Calu3 (cell line): ENCODE results near the gene ACVR1B. TPM values are rescaled to one million over a fixed set of nuclear protein-coding genes. Genes with fewer than 3 reads are reported as not detected.
A peak's percentile ranks its signal among the peaks of the same experiment; 100 is the strongest.

Experiments used
- BruUV-seq: library from RNA; stranded (reverse); fragments of 400-500 nt; replicated peaks from 2 replicates; lab custom pipeline; 2021; lab: Mats Ljungman, UMichigan
- CTCF ChIA-PET: fragments of 300-600 bp; sonication (Branson Sonifier 250); formaldehyde crosslinking; loops from one replicate; lab custom pipeline; 2022; ENCODE audit warnings: antibody characterized with exemption; lab: Charles Lee
- DNase-seq: peaks from one replicate; pipeline ENCODE4 v3.0.0; 2022
- H3K27ac Mint-ChIP-seq: one replicate; pipeline ENCODE4 v1.8.0; 2022; ENCODE audit warnings: mixed read lengths; ENCODE audit not compliant: unreplicated experiment
- H3K27me3 Mint-ChIP-seq: one replicate; pipeline ENCODE4 v1.8.0; 2022; ENCODE audit warnings: mixed read lengths; ENCODE audit not compliant: unreplicated experiment
- H3K36me3 Mint-ChIP-seq: one replicate; pipeline ENCODE4 v1.8.0; 2022; ENCODE audit warnings: mild to moderate bottlenecking, moderate library complexity, mixed read lengths; ENCODE audit not compliant: insufficient read depth, unreplicated experiment
- H3K4me1 Mint-ChIP-seq: one replicate; pipeline ENCODE4 v1.8.0; 2022; ENCODE audit warnings: mild to moderate bottlenecking, low read depth, mixed read lengths; ENCODE audit not compliant: unreplicated experiment
- H3K4me3 Mint-ChIP-seq: one replicate; pipeline ENCODE4 v1.8.0; 2022; ENCODE audit warnings: mild to moderate bottlenecking, low read depth, moderate library complexity, mixed read lengths; ENCODE audit not compliant: unreplicated experiment
- H3K9me3 Mint-ChIP-seq: one replicate; pipeline ENCODE4 v1.8.0; 2022; ENCODE audit warnings: low read depth, mixed read lengths; ENCODE audit not compliant: unreplicated experiment
- intact Hi-C: fragments of 100-400 bp; cut with micrococcal nuclease; formaldehyde crosslinking; loops from one replicate; pipeline ENCODE4 v1.10.0; 2022; ENCODE audit not compliant: unreplicated experiment
- total RNA-seq: library from RNA; stranded (reverse); gene quantifications from 2 replicates; pipeline ENCODE4 v1.2.3, GENCODE V29; 2022
- TF ChIP-seq, protein P1 (sequence below): fragments of 200-600 bp; IDR thresholded peaks from one replicate; pipeline ENCODE4 v1.8.0; 2022; ENCODE audit warnings: antibody characterized with exemption; ENCODE audit not compliant: unreplicated experiment

ACVR1B gene
- total RNA-seq, 1 experiment from 2014 or later, result 16.3 TPM

DNA sequence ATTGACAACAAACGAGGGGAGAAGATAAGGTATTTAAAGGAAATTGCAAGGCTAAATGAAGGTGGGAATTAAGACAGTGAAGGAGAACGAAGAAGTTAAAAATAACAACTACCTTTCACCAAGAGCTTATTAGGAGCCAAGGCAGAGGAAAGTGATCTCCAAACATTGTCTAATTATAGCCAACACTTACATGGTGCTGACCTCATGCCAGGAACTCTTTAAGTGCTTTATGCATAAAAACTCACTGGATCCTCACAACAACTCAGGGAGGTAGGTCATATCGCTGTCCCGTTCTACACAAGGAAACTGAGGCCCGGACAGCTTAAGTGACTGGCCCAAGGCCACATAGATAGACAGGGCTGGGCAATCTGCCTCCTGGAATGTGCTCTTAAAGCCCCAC, 74.8 kb downstream of the ACVR1B start:
- H3K4me1 Mint-ChIP-seq, result peaks cover 23% of the 10 kb centered on the region
- peak overlapping the region; percentile 45 for H3K27ac Mint-ChIP-seq
- peaks cover 18% of the 10 kb centered on the region for H3K36me3 Mint-ChIP-seq
- BruUV-seq, result no TSS peak
- DNase-seq, result no peak
- intact Hi-C loops, result no loop called here
- TF ChIP-seq, protein P1, sequence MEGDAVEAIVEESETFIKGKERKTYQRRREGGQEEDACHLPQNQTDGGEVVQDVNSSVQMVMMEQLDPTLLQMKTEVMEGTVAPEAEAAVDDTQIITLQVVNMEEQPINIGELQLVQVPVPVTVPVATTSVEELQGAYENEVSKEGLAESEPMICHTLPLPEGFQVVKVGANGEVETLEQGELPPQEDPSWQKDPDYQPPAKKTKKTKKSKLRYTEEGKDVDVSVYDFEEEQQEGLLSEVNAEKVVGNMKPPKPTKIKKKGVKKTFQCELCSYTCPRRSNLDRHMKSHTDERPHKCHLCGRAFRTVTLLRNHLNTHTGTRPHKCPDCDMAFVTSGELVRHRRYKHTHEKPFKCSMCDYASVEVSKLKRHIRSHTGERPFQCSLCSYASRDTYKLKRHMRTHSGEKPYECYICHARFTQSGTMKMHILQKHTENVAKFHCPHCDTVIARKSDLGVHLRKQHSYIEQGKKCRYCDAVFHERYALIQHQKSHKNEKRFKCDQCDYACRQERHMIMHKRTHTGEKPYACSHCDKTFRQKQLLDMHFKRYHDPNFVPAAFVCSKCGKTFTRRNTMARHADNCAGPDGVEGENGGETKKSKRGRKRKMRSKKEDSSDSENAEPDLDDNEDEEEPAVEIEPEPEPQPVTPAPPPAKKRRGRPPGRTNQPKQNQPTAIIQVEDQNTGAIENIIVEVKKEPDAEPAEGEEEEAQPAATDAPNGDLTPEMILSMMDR, result no peak
- no peaks in the 10 kb centered on the region for H3K27me3 Mint-ChIP-seq
- H3K4me3 Mint-ChIP-seq, result no peak overlapping the region
- CTCF ChIA-PET, result interaction anchor here (0.6 to 2.0 kb wide), 13 partner anchors 22 to 655 kb away, joined by 3 to 37 read pairs (median 7); partner anchors contain the start of genes ATG101 and NR4A1
- H3K9me3 Mint-ChIP-seq, result no peaks in the 10 kb centered on the region

DNA sequence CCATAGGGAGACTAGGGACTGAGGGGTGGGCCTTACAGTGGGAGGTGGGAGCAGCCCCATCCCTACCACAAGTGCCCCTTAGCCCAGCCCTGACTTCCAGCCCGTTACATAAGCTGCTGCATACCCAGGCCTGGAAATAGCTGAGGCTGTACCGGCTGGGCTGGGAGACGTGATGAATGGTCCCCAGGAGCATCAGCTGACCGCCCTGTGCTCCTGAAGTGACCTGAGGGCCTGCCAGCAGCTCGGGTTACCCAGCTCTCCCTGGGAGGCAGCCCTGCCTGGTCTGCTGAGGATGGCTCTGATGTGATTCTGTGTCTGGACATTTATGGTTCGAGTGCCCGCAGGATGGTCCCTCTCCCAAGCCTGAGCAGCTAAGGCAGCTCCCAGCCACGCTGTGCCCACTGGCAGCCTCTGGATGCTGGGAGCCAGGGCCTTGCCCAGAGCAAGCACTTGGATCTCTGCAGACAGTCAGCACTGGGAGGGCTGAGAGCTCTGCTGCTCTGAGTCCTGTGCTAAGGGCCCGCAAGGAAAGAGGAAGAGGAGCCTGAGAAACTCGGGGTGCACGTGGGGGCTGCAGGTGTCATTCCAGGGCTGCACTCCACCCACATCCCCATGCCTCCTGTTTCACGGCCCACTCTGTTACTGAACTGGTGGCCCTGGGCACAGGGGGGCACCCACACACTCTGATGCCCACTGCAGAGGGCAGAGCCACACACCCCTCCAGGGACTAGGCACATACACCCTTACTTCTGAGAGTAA, 75.8 kb downstream of the ACVR1B start:
- intact Hi-C loops, result no loop called here
- Mint-ChIP-seq H3K9me3 (no peaks in the 10 kb centered on the region), H3K27ac (no peak overlapping the region), H3K36me3 (peaks cover 18% of the 10 kb centered on the region), H3K4me1 (peaks cover 27% of the 10 kb centered on the region), H3K4me3 (no peak overlapping the region), H3K27me3 (no peaks in the 10 kb centered on the region)
- DNase-seq, result no peak
- no TSS peak for BruUV-seq
- TF ChIP-seq, protein P1, result no peak
- CTCF ChIA-PET, result no interaction called here

DNA sequence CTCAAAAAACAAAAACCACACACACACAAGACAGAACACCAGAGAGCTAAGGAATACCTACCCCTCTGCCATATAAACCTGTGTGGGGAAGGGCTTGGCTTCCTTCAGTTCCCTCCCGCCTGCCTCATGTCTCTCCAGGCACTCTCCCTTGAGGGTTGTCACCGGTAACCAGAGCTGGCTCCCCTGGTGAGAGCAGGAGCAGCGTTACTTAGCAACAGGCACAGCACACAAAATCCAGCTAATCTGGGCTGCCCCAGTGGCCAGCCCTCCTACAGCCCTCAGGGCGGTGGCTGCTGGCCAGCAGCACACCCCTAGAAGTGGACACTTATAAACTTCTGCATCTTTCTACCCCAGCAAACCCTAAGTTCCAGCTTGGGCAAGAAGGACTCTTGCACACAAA, 78.2 kb downstream of the ACVR1B start:
- peak; percentile 31 for DNase-seq
- CTCF ChIA-PET, result interaction anchor here (0.6 kb wide), 1 partner anchor 394 kb away, joined by 4 read pairs; no protein-coding TSS in a partner anchor
- no peak overlapping the region for H3K27ac Mint-ChIP-seq
- H3K4me3 Mint-ChIP-seq, result no peak overlapping the region
- intact Hi-C loops, result no loop called here
- H3K9me3 Mint-ChIP-seq, result no peaks in the 10 kb centered on the region
- H3K4me1 Mint-ChIP-seq, result peaks cover 28% of the 10 kb centered on the region
- no peaks in the 10 kb centered on the region for H3K27me3 Mint-ChIP-seq
- no TSS peak for BruUV-seq
- peaks cover 15% of the 10 kb centered on the region for H3K36me3 Mint-ChIP-seq
- TF ChIP-seq, protein P1, result no peak

DNA sequence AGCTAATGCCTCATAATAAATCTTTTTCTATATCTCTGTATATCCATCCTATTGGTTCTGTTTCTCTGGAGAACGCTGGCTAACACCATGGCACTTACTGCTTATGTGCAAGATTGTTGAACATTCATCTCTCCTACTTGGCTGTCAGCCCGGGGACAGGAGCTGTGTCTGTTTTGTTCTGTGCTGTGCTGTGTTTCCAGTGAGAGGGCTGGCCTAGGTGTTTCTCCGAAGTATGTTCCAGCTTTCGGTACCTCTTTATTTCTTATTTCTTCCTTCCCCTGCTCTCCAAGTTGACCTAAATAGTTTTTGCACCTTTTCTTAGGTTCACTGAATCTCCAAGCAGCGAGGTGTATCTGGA, 80.9 kb downstream of the ACVR1B start:
- Mint-ChIP-seq H3K4me1 (peaks cover 11% of the 10 kb centered on the region), H3K36me3 (peaks cover 12% of the 10 kb centered on the region), H3K9me3 (no peaks in the 10 kb centered on the region), H3K27ac (peak overlapping the region; percentile 52), H3K4me3 (peak overlapping the region; percentile 68), H3K27me3 (no peaks in the 10 kb centered on the region)
- BruUV-seq, result TSS peak; percentile 92
- TF ChIP-seq, protein P1, result no peak
- DNase-seq, result no peak
- intact Hi-C loops, result no loop called here
- CTCF ChIA-PET, result interaction anchor here (0.6 to 1.4 kb wide), 9 partner anchors 9 to 674 kb away, joined by 3 to 8 read pairs (median 4); partner anchors contain the start of genes ATG101 and NR4A1
